HFFc6 (cell line): ENCODE measurements around the gene CFI. TPM values are rescaled to one million over a fixed set of nuclear protein-coding genes. Genes with fewer than 3 reads are reported as not detected.

Experiments
- DNase-seq: peaks from one replicate; pipeline ENCODE4 v3.0.0-alpha.2; 2018
- H3K27ac Mint-ChIP-seq: 2 replicates; pipeline ENCODE4 v1.8.0; 2020; ENCODE audit warnings: mild to moderate bottlenecking, mixed read lengths
- H3K27me3 Mint-ChIP-seq: 2 replicates; pipeline ENCODE4 v1.8.0; 2021; ENCODE audit warnings: mild to moderate bottlenecking, moderate library complexity, mixed read lengths; ENCODE audit not compliant: insufficient read depth
- H3K36me3 Mint-ChIP-seq: 2 replicates; pipeline ENCODE4 v1.8.0; 2021; ENCODE audit warnings: low read depth, mixed read lengths
- H3K4me1 Mint-ChIP-seq: 2 replicates; pipeline ENCODE4 v1.8.0; 2020; ENCODE audit warnings: low read depth, mixed read lengths
- H3K4me3 Mint-ChIP-seq: 2 replicates; pipeline ENCODE4 v1.8.0; 2020; ENCODE audit warnings: mild to moderate bottlenecking, moderate library complexity, mixed read lengths
- H3K9me3 Mint-ChIP-seq: 2 replicates; pipeline ENCODE4 v1.8.0; 2020; ENCODE audit warnings: mild to moderate bottlenecking, mixed read lengths
- total RNA-seq, 6 experiments: library from RNA; stranded (reverse); fragmentation: NEBNext Ultra II Directional; extraction: Animal tissue kit (Norgen Biotek cat#: 25700); gene quantifications; 2 replicates in 1 of 6; 3 replicates in 5 of 6; pipeline ENCODE4 v1.2.3, GENCODE V29; 2021
- TF ChIP-seq, protein P1 (sequence below): fragments of 200-600 bp; sonication (generic); IDR thresholded peaks from 2 replicates; pipeline ENCODE4 v1.5.0; 2021; ENCODE audit warnings: antibody characterized with exemption, mild to moderate bottlenecking

Gene CFI
- total RNA-seq, 6 experiments from 2014 or later: not detected

DNA sequence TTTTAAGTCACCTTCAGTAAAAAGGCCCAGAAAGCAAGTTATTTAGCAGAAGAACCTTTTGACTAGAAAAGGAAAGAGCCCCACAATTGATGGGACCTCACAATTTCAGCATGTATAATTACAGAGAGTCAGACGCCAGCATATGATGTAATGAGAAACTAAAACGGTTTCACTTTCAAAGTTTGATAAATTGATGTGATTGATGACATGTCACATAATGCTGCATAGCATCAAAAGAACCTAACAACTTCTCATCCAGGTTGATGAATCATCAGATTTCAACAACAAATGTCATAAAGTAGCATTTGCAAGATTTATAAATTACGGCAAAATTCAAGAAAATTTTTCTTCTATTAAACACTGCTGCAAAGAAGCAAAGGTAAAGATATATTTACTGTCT lies 9.9 kb upstream of the CFI start:
- Mint-ChIP-seq H3K9me3 (no peaks in the 10 kb centered on the region), H3K4me1 (peaks cover 11% of the 10 kb centered on the region), H3K36me3 (peaks cover 10% of the 10 kb centered on the region), H3K4me3 (no peak overlapping the region), H3K27ac (no peak overlapping the region), H3K27me3 (peaks cover 6% of the 10 kb centered on the region)
- no peak for DNase-seq
- TF ChIP-seq, protein P1, sequence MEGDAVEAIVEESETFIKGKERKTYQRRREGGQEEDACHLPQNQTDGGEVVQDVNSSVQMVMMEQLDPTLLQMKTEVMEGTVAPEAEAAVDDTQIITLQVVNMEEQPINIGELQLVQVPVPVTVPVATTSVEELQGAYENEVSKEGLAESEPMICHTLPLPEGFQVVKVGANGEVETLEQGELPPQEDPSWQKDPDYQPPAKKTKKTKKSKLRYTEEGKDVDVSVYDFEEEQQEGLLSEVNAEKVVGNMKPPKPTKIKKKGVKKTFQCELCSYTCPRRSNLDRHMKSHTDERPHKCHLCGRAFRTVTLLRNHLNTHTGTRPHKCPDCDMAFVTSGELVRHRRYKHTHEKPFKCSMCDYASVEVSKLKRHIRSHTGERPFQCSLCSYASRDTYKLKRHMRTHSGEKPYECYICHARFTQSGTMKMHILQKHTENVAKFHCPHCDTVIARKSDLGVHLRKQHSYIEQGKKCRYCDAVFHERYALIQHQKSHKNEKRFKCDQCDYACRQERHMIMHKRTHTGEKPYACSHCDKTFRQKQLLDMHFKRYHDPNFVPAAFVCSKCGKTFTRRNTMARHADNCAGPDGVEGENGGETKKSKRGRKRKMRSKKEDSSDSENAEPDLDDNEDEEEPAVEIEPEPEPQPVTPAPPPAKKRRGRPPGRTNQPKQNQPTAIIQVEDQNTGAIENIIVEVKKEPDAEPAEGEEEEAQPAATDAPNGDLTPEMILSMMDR: no peak

DNA sequence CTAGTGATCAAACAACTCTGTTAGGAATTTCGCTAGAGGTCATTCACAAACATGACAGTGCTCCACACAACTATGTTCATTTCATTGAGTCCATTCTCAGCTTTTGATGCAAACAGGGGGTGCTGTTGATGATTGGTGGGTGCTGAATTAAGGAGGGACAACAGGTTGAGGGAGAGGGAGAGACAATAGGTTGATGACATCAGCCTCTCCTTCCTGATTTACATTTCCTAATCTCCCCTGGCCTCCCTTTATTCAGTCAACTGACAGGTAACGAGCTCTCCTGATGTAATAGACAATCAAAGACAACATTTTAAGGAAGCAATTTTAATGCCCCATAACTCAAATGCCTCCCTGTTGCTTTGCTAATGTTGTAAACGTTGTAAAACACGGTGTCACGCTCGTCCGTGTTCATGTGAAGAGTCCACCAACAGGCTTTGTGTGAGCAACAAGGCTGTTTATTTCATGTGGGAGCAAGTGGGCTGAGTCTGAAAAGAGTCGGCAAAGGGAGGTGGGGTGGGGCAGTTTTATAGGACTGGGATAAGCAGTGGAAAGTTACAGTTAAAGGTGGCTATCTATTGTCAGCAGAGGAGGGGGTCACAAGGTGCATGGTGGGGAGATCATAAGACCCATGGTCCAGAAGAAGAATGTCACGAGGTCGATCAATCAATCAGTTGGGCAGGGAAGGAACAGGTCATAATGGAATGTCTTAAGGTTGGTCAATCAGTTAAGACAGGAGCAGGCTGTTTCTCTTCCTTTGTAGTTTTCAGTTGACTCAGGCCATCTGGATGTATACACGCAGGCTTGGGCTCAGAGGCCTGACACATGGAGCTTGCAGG lies 9.0 kb upstream of the CFI start:
- peaks cover 7% of the 10 kb centered on the region for H3K27me3 Mint-ChIP-seq
- DNase-seq: no peak
- H3K27ac Mint-ChIP-seq: no peak overlapping the region
- peaks cover 1% of the 10 kb centered on the region for H3K4me1 Mint-ChIP-seq
- TF ChIP-seq, protein P1: no peak
- H3K36me3 Mint-ChIP-seq: peaks cover 3% of the 10 kb centered on the region
- no peaks in the 10 kb centered on the region for H3K9me3 Mint-ChIP-seq
- H3K4me3 Mint-ChIP-seq: no peak overlapping the region

DNA sequence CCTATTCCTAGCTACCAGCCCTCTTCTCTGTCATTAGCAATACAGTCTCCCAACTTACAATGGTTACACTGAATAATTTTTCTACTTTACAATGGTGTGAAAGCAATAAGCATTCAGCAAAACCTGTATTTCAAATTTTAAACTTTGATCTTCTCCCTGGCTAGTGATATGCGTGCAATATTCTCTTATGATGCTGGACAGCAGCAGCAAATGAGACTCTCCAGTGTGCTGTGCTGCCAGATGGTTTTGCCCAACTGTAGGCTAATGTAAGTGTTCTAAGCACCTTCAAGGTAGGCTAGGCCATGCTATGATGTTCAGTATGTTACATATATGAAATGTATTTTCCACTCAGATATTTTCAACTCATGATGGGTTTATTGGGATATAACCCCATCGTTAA lies 7.9 kb upstream of the CFI start:
- Mint-ChIP-seq H3K4me1 (peaks cover 5% of the 10 kb centered on the region), H3K9me3 (no peaks in the 10 kb centered on the region), H3K36me3 (no peaks in the 10 kb centered on the region), H3K27me3 (peaks cover 9% of the 10 kb centered on the region), H3K4me3 (no peak overlapping the region), H3K27ac (no peak overlapping the region)
- no peak for DNase-seq
- TF ChIP-seq, protein P1: no peak

DNA sequence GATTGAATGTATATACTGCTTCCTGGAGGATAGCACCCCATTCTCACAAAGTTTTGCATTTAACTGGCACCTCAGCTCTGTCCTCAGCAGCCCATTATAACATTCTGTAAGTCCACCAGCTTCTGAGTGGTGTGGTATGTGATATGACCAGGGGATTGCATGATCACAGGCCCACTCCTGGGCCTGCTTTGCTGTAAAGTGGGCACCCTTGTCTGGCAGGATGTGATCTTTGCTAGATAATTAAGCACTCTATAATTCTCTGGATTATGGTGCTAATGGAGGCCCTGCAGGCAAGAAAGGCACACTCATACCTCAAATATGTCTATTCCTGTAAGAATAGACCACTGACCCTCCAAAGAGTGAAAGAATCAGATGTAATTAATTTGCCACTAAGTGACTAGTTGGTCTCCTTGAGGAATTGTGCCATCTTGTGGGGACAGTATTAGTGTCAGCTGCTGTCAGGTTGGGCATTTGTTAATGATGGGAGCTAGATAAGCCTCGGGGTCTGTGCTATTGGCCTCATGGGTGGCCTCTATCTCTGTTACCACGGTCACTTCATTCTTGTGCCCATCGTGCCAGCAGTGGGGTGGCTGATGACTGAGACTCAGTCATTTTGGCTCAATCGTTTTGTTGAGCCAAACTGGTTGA lies 2.2 kb upstream of the CFI start:
- H3K27me3 Mint-ChIP-seq: peaks cover 5% of the 10 kb centered on the region
- no peak overlapping the region for H3K27ac Mint-ChIP-seq
- H3K9me3 Mint-ChIP-seq: no peaks in the 10 kb centered on the region
- DNase-seq: peak; percentile 46
- H3K4me1 Mint-ChIP-seq: peaks cover 10% of the 10 kb centered on the region
- H3K4me3 Mint-ChIP-seq: no peak overlapping the region
- TF ChIP-seq, protein P1: peak; percentile 78
- H3K36me3 Mint-ChIP-seq: no peaks in the 10 kb centered on the region

DNA sequence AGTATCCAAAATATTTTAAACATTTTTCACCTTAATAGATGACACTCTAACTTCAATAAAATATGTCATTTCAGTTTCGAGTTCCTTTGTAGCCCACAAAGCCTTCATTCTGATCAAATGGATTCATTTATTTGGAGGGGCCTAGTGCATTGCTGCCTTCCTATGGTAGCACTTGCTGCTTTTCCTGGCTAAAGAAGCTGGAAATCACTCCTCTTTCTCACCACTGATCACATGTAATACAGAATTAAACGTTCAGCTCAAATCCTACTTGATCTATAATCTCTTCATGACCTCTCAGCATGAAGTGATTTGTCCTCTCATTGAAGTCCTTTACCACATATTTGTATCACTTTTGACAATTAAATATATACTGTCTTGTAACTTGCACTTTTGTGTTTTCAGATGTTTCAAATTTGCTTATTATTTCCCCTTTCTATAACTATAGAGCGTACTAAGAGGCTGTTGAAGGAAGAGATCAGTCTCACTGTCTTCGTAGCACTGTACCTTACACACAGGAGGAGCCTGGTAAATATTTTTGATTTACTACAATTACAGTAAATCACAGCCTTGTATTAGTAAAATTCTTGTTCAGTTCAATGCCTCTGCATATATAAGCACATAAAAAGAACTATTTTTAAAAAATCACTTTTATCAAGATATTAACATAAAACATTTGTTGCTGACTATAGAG lies 555 bp downstream of the CFI start:
- peaks cover 10% of the 10 kb centered on the region for H3K4me1 Mint-ChIP-seq
- TF ChIP-seq, protein P1: no peak
- DNase-seq: no peak
- no peaks in the 10 kb centered on the region for H3K36me3 Mint-ChIP-seq
- no peak overlapping the region for H3K27ac Mint-ChIP-seq
- 0 out of 2 replicates have a peak, but pooled peaks cover 4% of the 10 kb centered on the region for H3K27me3 Mint-ChIP-seq
- H3K9me3 Mint-ChIP-seq: no peaks in the 10 kb centered on the region
- no peak overlapping the region for H3K4me3 Mint-ChIP-seq
